D721Med (cell line): Measurements from ENCODE around the gene YWHAE.

Source experiments
- DNase-seq: peaks from one replicate; pipeline ENCODE4 v3.0.0; 2011; ENCODE audit warnings: low spot score; ENCODE audit not compliant: insufficient read length
- FAIRE-seq: peaks from 2 replicates; lab custom pipeline; 2011; peaks lifted over from hg19 to GRCh38; lab: Jason Lieb, UNC
- CTCF ChIP-seq: IDR thresholded peaks from 2 replicates; pipeline ENCODE4 v1.5.1; 2012; ENCODE audit warnings: mild to moderate bottlenecking, control low read depth; ENCODE audit not compliant: insufficient read depth; ENCODE audit errors: missing control alignments

The YWHAE gene

GRCh38 chr17:1438593-1439083 is 38.6 kb upstream of the YWHAE start:
- FAIRE-seq = no peak

GRCh38 chr17:1435326-1435725 is 35.3 kb upstream of the YWHAE start:
- no peak for TF ChIP-seq CTCF
- FAIRE-seq (no peak), DNase-seq (no peak)

More at GRCh38 chr17:1438593-1439083, 38.6 kb upstream of the YWHAE start:
- no peak for DNase-seq
- TF ChIP-seq CTCF = no peak

- no peak for FAIRE-seq
- TF ChIP-seq CTCF = no peak
- no peak for DNase-seq
These were observed 34.1 kb upstream of the YWHAE start for GRCh38 chr17:1434150-1434549.

GRCh38 chr17:1431631-1432104 is 31.6 kb upstream of the YWHAE start:
- FAIRE-seq (no peak), DNase-seq (no peak)
- no peak for TF ChIP-seq CTCF

- no peak for DNase-seq
- TF ChIP-seq CTCF = no peak
- no peak for FAIRE-seq
These were observed 23.6 kb upstream of the YWHAE start for GRCh38 chr17:1423456-1424135.

- DNase-seq (no peak), FAIRE-seq (no peak)
- no peak for TF ChIP-seq CTCF
These were observed 22.9 kb upstream of the YWHAE start for GRCh38 chr17:1422885-1423284.

- FAIRE-seq (no peak), DNase-seq (no peak)
- TF ChIP-seq CTCF = no peak
These were observed 21.4 kb upstream of the YWHAE start for GRCh38 chr17:1421470-1421869.
